Ascending aorta (tissue), 2 donors: Measurements from ENCODE around the gene KCNMA1. TPM values are rescaled to one million over a fixed set of nuclear protein-coding genes. Genes with fewer than 3 reads are reported as not detected.

Experiments
- DNase-seq, 2 donors: peaks; one replicate each; pipeline ENCODE4 v3.0.0-alpha.2; 2019; ENCODE audit warnings: low spot score in 2 of 2
- H3K27ac ChIP-seq, 2 donors: fragments of 200-600 bp; sonication (generic); one replicate each; pipeline ENCODE4 v1.5.1; 2016 to 2017; ENCODE audit warnings: mild to moderate bottlenecking in 1 of 2
- H3K27me3 ChIP-seq: fragments of 200-600 bp; sonication (generic); one replicate; pipeline ENCODE4 v1.5.1; 2017
- H3K36me3 ChIP-seq, 2 donors: fragments of 200-600 bp; sonication (generic); one replicate each; pipeline ENCODE4 v1.5.1; 2016
- H3K4me1 ChIP-seq, 2 donors: fragments of 200-600 bp; sonication (generic); one replicate each; pipeline ENCODE4 v1.5.1; 2016 to 2017; ENCODE audit warnings: mild to moderate bottlenecking in 1 of 2
- H3K4me3 ChIP-seq, 2 donors: fragments of 200-600 bp; sonication (generic); one replicate each; pipeline ENCODE4 v1.5.1; 2016 to 2017; ENCODE audit warnings: mild to moderate bottlenecking in 1 of 2
- H3K9me3 ChIP-seq, 2 donors: fragments of 200-600 bp; sonication (generic); one replicate each; pipeline ENCODE4 v1.5.1; 2016
- intact Hi-C: fragments of 100-400 bp; cut with DNase I; formaldehyde crosslinking; loops from one replicate; pipeline ENCODE4 v1.15.1; 2023
- total RNA-seq: library from RNA; depleted of rRNA; stranded (reverse); fragments of >200 nt; gene quantifications from one replicate; pipeline ENCODE4 v1.1.0, GENCODE V29; 2016
- TF ChIP-seq, protein P1 (sequence below), 3 experiments: fragments of 200-600 bp in 2 of 3; fragments of 450-650 bp in 1 of 3; sonication (generic) in 2 of 3; IDR thresholded peaks; one replicate each; pipeline ENCODE4 v1.5.1; 2016 to 2019; ENCODE audit warnings: antibody characterized with exemption in 3 of 3, mild to moderate bottlenecking in 1 of 3, moderate library complexity in 1 of 3

KCNMA1 gene
- total RNA-seq, 1 donor from 2014 or later = 28.6 TPM

DNA sequence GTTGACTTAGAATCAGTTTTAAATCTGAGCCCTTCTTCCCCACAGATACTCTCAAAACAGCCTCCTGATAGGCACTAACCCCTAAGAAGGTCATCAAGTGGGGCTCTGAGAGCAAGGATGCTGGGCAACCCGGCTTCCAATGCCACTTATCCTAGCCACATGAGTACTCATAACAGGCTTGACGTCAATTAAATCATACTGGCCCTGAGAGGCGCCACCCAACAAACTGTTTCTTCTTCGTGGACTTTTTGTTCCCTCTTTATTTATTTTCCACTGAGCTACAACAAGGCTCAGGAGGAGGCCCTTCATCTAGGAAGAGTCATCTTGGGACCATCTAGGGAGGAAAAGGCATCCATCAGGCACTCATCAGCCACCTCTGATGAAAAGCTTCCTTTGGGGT lies 255.9 kb downstream of the KCNMA1 start:
- TF ChIP-seq, protein P1, sequence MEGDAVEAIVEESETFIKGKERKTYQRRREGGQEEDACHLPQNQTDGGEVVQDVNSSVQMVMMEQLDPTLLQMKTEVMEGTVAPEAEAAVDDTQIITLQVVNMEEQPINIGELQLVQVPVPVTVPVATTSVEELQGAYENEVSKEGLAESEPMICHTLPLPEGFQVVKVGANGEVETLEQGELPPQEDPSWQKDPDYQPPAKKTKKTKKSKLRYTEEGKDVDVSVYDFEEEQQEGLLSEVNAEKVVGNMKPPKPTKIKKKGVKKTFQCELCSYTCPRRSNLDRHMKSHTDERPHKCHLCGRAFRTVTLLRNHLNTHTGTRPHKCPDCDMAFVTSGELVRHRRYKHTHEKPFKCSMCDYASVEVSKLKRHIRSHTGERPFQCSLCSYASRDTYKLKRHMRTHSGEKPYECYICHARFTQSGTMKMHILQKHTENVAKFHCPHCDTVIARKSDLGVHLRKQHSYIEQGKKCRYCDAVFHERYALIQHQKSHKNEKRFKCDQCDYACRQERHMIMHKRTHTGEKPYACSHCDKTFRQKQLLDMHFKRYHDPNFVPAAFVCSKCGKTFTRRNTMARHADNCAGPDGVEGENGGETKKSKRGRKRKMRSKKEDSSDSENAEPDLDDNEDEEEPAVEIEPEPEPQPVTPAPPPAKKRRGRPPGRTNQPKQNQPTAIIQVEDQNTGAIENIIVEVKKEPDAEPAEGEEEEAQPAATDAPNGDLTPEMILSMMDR (IDR thresholded peaks at IDR 0.05) = no peak
- H3K4me3 ChIP-seq = no peak overlapping the region
- no peaks in the 10 kb centered on the region for H3K9me3 ChIP-seq
- no peaks in the 10 kb centered on the region for H3K36me3 ChIP-seq
- intact Hi-C loops = no loop called here
- H3K27ac ChIP-seq = no peak overlapping the region
- H3K4me1 ChIP-seq = peaks cover 0 to 16% of the 10 kb centered on the region in 2 donors
- no peaks in the 10 kb centered on the region for H3K27me3 ChIP-seq
- DNase-seq = peak in 1 of 2 donors; percentile 18

DNA sequence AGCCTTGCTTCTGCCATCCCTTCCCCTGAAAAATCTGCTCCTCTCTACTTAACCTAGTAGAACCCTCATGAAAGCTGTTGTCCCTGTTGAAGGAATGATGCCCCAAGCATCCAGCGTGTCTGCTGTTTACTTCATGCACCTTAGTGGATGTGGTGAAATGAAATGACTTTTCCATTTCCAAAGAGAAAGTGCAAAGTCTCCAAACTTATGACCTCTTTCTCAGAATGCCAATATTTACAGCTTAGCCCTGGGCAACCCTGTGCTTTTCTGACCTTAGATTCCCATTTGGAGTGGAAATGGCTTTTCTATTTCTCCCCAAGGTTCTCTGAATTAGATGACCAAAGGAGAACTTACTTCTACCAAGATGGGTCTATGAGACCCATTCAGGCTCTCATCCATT lies 256.9 kb downstream of the KCNMA1 start:
- intact Hi-C loops = no loop called here
- TF ChIP-seq, protein P1 (IDR thresholded peaks at IDR 0.05) = no peak
- H3K27me3 ChIP-seq = no peaks in the 10 kb centered on the region
- no peaks in the 10 kb centered on the region for H3K9me3 ChIP-seq
- H3K4me3 ChIP-seq = no peak overlapping the region
- H3K27ac ChIP-seq = no peak overlapping the region
- DNase-seq = peak in 1 of 2 donors; percentile 9
- H3K4me1 ChIP-seq = peaks cover 0 to 7% of the 10 kb centered on the region in 2 donors
- no peaks in the 10 kb centered on the region for H3K36me3 ChIP-seq

DNA sequence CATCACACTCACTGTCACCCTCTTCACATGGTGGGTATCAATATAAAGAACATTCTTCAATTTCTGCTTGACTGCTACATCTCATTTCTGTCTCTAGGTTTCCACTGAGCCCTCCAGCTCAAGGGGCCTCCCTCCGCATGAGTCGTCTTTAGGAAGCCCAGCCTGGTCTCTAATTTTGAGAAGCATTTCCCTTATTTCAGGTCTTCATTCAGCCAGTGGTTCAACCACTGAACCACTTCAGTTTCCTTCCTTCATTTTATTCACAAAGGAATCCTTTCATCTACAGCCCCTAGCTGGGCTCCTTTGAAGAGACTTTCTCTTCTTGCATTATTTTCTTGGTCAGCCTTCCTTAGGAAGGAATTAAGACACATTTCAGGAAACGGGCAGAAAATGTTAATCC lies 257.4 kb downstream of the KCNMA1 start:
- TF ChIP-seq, protein P1 (IDR thresholded peaks at IDR 0.05) = no peak
- Histone ChIP-seq H3K36me3 (no peaks in the 10 kb centered on the region), H3K27ac (no peak overlapping the region), H3K27me3 (no peaks in the 10 kb centered on the region), H3K4me3 (no peak overlapping the region), H3K4me1 (peaks cover 0 to 6% of the 10 kb centered on the region in 2 donors), H3K9me3 (no peaks in the 10 kb centered on the region)
- intact Hi-C loops = no loop called here
- DNase-seq = no peak

DNA sequence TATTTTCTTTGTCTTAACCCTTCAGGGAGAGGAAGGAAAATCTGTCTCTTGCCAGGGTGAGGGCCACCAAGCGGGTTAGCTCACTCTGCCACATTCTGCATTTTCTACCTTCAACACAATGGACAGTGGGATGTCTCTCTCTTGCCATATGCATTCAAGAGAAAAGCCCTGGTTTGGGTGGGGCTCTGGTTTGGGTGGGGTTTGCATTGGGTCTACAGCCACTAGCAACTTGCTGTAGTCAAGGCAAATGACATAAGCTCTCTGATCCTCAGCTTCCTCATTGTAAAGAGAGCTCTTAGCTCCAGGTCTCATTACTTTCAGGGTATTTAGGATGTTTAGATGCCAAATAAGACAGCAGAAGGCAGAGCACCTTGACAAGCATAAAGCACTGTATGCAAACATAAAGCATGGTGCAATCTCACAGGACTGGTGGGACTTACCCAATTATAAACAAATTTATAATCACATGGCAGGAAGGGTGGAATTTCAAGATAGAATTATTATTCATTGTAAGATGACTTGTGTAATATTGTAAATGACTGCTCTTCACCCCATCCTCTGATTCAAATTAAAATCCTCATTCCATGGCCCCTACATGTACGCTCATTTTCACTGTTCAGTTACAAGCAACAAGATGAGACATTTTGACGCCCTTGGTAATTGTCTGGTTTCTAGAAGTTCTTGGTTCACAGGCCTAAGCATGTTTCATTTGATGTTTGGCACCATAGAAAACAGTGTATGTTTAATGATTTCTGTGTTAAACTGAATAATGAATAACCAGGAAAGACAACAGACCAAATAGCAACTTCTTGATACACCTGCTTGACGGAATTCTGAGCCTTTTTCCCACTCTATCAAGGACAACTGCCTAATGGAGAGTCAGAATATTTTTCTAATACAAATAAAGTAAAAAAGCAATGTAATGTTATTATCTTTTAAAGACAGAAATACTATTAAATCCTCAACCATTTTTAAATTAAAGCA lies 258.9 kb downstream of the KCNMA1 start:
- Histone ChIP-seq H3K27me3 (no peaks in the 10 kb centered on the region), H3K4me1 (peaks cover 0 to 14% of the 10 kb centered on the region in 2 donors), H3K27ac (no peak overlapping the region), H3K4me3 (no peak overlapping the region), H3K9me3 (no peaks in the 10 kb centered on the region), H3K36me3 (no peaks in the 10 kb centered on the region)
- DNase-seq = peak in 1 of 2 donors; percentile 11
- intact Hi-C loops = no loop called here
- TF ChIP-seq, protein P1 (IDR thresholded peaks at IDR 0.05) = no peak

DNA sequence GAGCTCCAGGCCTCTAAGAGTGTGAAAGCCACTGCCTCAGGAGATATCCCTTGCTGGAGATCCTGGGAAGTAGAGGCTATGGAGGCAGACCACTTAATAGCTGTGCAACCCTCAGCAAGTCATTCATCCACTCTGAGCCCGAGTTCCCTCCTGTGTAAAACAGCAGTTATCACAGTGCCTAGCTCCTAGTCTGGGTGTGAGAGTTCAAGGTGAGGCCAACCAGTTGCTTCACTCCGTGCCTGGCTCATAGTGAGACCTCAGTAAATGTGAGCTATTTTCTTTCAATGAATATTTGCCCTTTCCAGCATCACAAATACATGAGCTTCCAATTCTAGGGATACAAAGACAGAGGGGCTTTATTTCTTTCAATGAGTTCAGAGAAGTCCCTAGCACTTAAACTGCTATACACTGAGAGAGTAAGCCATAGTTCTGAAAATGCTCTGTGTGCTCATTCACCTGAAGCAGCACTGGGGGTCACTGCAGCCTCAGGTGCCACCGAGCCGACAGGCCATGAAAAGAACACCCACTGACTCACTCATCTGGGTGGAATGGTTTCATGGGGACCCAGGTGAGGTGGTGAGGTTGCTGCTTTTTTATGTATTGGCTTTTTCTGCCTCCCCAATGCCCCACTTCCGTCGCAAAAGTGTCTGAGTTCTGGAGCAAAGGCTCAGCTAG lies 259.8 kb downstream of the KCNMA1 start:
- intact Hi-C loops = no loop called here
- no peaks in the 10 kb centered on the region for H3K27me3 ChIP-seq

More for the DNA sequence above, 259.8 kb downstream of the KCNMA1 start:
- no peaks in the 10 kb centered on the region for H3K9me3 ChIP-seq
- H3K4me3 ChIP-seq = no peak overlapping the region
- TF ChIP-seq, protein P1 (IDR thresholded peaks at IDR 0.05) = no peak
- no peak overlapping the region for H3K27ac ChIP-seq
- DNase-seq = peak in 1 of 2 donors; percentile 18
- no peaks in the 10 kb centered on the region for H3K36me3 ChIP-seq
- H3K4me1 ChIP-seq = peaks cover 0 to 14% of the 10 kb centered on the region in 2 donors
